ENCODE data around the gene CTSH.
"Not testable (repeated sequence)": the region's sequence is repeated elsewhere in the genome, so short reads cannot be mapped to it uniquely, and the experiment has no call there.

The CTSH gene

DNA sequence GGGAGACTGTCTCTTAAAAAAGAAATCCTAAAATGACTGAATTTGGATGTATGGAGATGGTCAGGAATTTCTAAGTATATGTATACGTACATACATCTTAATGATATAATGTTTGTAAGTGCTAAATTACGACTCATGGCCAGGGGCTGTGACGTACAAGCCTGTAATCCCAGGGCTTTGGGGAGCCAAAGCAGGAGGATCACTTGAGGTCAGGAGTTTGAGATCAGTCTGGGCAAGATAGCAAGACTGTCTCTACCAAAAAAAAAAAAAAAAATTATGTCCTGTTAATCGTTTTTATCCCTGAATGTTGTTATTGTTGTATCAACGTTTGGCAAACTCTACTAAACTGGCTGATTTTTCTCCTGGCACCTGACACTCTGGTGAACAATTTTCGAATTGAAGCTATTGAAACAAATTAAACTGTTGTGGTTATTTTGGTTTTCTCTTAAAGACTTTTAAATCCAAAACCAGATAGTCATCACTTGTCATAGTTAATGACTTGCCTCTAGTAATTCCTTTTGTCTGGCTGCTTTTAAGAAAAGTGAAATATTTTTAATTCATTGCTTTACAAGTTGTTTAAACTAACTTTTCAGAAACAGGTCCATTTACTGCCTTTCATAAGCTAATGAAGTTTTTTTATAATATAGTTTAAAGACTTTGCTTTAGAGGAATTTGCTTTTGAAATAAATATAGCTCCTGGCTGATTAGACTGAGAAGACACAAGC is 65.2 kb downstream of the CTSH start:
- DNase-seq = no peak

GRCh38 chr15:78878356-78878755 is 66.5 kb downstream of the CTSH start:
- DNase-seq = no peak

DNA sequence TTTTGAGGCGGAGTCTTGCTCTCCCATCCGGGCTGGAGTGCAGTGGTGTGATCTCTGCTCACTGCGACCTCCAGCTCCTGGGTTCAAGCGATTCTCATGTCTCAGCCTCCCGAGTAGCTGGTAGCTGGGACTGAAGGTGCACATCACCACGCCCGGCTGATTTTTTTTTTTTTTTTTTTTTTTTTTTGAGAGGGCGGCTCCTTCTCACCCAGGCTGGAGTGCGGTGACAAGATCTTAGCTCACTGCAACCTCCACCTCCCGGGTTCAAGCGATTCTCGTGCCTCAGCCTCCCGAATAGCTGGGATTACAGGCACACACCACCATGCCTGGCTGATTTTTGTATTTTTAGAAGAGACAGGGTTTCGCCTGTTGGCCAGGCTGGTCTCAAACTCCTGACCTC is 67.9 kb downstream of the CTSH start:
- DNase-seq = not testable (repeated sequence)

DNA sequence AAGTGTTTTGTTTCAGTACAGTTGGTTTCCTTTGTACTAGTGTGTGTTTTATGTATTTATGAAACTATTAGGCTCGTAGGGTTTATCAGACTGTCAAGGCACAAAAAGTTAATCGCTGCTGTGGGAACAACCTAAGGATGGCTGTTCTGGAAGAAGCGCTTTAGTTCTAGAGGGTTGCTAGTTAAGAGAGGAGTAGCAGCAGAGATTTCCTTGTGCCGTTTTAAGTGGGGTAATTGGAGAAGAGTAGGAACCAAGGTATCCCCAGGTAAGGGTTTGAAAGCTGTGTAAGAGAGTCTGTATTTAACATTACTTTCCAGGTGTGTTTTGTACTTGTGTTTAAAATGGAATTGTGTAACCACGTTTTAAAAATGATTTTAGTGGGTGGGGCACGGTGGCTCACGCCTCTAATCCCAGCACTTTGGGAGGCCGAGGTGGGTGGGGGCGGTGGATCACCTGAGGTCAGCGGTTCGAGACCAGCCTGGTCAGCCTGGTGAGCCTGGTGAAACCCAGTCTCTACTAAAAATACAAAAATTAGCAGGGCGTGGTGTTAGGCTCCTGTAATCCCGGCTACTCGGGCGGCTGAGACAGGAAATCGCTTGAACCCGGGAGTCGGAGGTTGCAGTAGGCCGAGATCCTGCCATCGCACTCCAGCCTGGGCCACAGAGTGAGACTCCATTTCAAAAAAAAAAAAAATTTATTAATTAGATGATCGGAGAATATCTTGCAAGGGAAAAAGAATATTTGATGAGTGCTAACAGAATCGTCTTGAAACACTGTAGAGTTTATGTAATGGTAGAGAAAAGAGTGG is 69.5 kb downstream of the CTSH start:
- peak in 1 of 2 donors; percentile 25 for DNase-seq

DNA sequence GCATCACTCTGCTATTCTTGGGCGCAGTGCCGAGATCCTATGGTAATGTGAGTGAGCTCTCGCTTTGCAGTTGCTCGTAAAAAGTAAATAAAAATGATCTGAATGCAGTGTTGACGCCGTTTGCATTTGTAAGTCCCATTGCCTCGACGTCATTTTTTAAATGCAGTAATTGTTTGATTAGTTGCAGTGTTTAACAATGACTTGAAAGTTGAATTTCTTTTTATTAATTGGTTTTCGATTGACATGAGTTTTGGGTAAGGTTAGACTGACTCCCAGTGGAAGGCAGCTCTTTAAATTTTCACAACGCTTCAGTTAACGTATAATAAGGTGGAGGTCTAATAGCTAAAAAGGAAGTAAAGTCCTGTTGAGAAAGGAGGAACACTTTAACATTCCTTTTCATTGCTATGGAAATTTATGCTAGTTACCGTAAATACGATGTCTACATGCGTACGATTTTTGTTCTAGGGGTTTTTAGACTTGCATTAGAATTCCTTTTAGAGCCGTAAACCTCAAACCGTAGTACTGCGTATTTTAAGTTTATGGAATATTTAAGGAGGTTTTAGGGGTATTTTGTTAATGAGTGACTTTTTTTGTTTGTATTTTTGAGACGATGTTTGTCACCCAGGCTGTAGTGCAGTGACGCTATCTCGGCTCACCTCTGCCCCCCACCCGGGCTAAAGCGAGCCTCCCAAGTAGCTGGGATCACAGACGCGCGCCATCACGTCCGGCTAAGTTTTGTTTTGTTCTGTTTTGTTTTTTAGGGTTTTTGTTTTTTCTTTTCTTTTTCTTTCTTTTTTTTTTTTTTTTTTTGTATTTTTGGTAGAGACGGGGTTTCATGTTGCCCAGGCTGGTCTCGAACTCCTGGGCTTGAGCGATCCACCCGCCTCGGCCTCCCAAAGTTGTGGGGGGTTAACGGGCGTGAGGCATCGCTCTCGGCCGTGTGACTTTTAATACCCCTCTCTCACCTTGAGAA is 70.8 kb downstream of the CTSH start:
- peak; percentile 76 to 77 for DNase-seq

DNA sequence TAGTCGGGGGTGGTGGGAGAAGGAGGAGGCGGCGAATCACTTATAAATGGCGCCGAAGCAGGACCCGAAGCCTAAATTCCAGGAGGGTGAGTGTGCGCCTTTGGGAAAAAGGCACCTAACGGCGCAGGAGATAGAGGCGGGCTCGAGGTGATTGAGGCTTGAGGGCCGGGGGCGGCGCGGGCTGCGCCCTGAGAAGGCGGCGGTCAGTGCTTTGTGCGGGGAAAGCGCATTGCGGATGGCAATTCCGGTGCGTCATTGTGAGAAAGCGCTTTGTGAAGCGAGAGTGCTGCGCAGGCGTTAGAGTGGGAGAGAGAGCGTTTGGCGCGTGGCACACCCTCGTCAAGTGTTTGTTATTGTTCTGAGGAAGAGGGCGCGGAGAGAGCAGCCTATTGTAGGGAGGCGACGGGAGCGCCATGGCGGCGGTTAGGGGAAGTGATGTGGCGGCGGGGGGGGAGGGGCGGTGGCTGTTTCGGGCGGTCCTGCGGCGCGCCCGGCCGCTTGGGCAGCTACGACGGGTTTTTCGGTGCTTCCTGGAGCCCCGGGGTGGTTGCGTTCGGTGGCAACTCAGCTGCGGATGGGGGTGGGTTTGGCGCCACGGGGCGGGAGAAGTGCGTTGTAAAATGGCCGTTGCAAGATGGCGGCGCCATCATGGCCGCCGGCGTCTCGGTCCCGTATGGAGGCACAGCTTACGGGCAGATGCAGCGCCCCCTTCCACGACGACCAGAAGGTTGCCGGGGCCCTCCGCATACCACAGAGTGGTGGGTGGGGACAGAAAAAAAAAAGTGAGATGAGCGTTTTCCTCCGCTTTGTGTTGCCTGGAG is 71.7 kb downstream of the CTSH start:
- peak; percentile 93 for DNase-seq

DNA sequence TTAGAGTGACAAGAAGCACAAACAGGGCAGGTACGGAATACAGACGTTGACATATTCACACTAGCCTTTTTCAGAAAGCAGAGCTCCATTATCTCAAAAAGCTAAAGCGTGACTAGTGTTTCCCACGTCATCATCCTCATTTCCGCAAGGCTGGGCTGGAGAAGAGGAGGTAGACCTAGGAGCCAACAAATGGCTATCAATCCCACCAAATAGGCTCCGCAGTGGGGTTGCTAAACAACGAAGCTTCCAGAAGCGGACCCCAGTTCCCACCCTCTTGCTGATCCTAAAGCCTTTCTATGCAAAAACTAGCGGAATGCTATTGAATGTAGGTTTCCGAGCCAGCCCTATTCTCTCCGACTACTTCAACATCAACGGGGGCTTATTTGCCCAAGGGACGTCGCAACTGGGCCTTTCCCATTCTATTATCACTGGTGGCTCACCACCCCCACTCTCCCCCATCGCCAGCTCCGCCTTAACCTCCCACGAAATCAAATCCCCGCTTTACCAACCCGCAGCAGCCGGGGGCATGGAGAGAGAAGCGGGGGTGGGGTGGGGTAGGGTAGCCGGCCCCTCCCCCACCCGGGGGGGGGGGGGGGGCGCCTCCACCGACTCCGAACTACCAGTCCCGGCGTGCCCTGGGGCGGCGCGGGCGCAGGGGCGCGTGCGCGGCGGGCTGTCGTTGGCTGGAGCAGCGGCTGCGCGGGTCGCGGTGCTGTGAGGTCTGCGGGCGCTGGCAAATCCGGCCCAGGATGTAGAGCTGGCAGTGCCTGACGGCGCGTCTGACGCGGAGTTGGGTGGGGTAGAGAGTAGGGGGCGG is 72.5 kb downstream of the CTSH start, which contains the start of gene MORF4L1:
Gene MORF4L1 (plus strand): TSS at position 736 of the 817 bp plus-strand sequence. CDS start 128 bp downstream, outside the sequence.
- DNase-seq = peak; percentile 97 to 98

GRCh38 chr15:78871483-78872127 is 73.2 kb downstream of the CTSH start:
- not testable (repeated sequence) for DNase-seq

All from CD4-positive, alpha-beta T cell treated with Interleukin-4 for 1 hour (primary cell).